NCI-H345 treated with DMSO at 0.1 percent for 48 hours (cell line): Measurements from ENCODE around the gene ASB3.
"Not testable (repeated sequence)": the region's sequence is repeated elsewhere in the genome, so short reads cannot be mapped to it uniquely, and the experiment has no call there.

Source experiments
- DNase-seq: peaks from one replicate; lab custom pipeline; 2025; ENCODE audit not compliant: unreplicated experiment; lab: John Stamatoyannopoulos, UW

ASB3 gene

GRCh38 chr2:53658474-53658873, 128.3 kb downstream of the ASB3 start:
- DNase-seq = not testable (repeated sequence)

GRCh38 chr2:53655256-53655655, 131.5 kb downstream of the ASB3 start:
- no peak for DNase-seq

- no peak for DNase-seq
Observed at GRCh38 chr2:53654396-53654795, 132.4 kb downstream of the ASB3 start.

GRCh38 chr2:53652131-53652530, 134.6 kb downstream of the ASB3 start:
- no peak for DNase-seq

- DNase-seq = no peak
Observed at GRCh38 chr2:53646788-53647187, 140.0 kb downstream of the ASB3 start.

- DNase-seq = no peak
Observed at GRCh38 chr2:53641290-53641689, 145.5 kb downstream of the ASB3 start.

- DNase-seq = no peak
Observed at GRCh38 chr2:53640466-53640865, 146.3 kb downstream of the ASB3 start.

GRCh38 chr2:53636596-53636995, 150.2 kb downstream of the ASB3 start:
- DNase-seq = no peak

- no peak for DNase-seq
Observed at GRCh38 chr2:53636109-53636508, 150.6 kb downstream of the ASB3 start.

GRCh38 chr2:53635694-53636093, 151.1 kb downstream of the ASB3 start:
- DNase-seq = no peak

GRCh38 chr2:53633441-53633840, 153.3 kb downstream of the ASB3 start:
- no peak for DNase-seq

- no peak for DNase-seq
Observed at GRCh38 chr2:53632714-53633113, 154.0 kb downstream of the ASB3 start.

- no peak for DNase-seq
Observed at GRCh38 chr2:53632126-53632460, 154.7 kb downstream of the ASB3 start.

- no peak for DNase-seq
Observed at GRCh38 chr2:53631313-53632125, 155.2 kb downstream of the ASB3 start.

GRCh38 chr2:53630026-53630606, 156.6 kb downstream of the ASB3 start:
- DNase-seq = no peak

GRCh38 chr2:53629501-53629900, 157.3 kb downstream of the ASB3 start:
- DNase-seq = no peak

- no peak for DNase-seq
Observed at GRCh38 chr2:53629001-53629400, 157.8 kb downstream of the ASB3 start.

- DNase-seq = no peak
Observed at GRCh38 chr2:53622141-53622540, 164.6 kb downstream of the ASB3 start.

- no peak for DNase-seq
Observed at GRCh38 chr2:53620981-53621380, 165.8 kb downstream of the ASB3 start.
